Sigmoid colon (tissue), 4 donors: ENCODE measurements around the gene NT5DC4.

ENCODE experiments used
- CTCF ChIP-seq, 4 experiments: fragments of 450-650 bp in 3 of 4; fragments of 200-600 bp in 1 of 4; IDR thresholded peaks; one replicate each; pipeline ENCODE4 v1.5.1; 2016 to 2019; ENCODE audit warnings: antibody characterized with exemption in 4 of 4, mild to moderate bottlenecking in 3 of 4, moderate library complexity in 2 of 4
- POLR2A ChIP-seq, 2 donors: fragments of 450-650 bp; IDR thresholded peaks; one replicate each; pipeline ENCODE4 v1.6.1; 2016; ENCODE audit warnings: antibody characterized with exemption in 2 of 2, mild to moderate bottlenecking in 2 of 2, moderate library complexity in 2 of 2
- POLR2AphosphoS5 ChIP-seq, 4 donors: sonication (generic); formaldehyde crosslinking; IDR thresholded peaks; one replicate each; pipeline ENCODE4 v1.6.1; 2017; ENCODE audit warnings: antibody characterized with exemption in 4 of 4

DNA sequence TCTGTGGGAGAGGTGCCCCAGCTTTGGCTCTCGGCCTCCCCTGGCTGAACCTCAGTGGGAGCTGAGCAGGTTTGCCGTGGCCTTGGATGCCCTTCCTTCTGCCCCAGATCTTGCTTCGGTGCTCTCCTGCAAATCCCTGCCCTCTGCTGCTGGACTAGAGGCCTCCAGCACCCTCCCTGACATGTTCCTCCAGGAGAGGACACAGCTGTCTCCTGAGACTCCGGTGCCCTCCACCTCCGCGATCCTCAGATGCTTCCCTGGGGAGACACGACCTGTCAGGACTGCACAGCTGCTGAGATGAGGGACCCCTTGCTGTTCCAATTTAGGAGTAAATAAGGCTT is 7.3 kb upstream of the NT5DC4 start:
- TF ChIP-seq CTCF (IDR thresholded peaks at IDR 0.05) (no peak), POLR2A (IDR thresholded peaks at IDR 0.05) (no peak), POLR2AphosphoS5 (IDR thresholded peaks at IDR 0.05) (no peak)
